SH-SY5Y (cell line): ENCODE data around the gene NOVA2.

Experiments
- GATA2 ChIP-seq: IDR thresholded peaks from 2 replicates; pipeline ENCODE4 v1.6.1; 2011; ENCODE audit warnings: mild to moderate bottlenecking, low read depth, low read length
- GATA3 ChIP-seq: IDR thresholded peaks from 2 replicates; pipeline ENCODE4 v1.6.1; 2011; ENCODE audit warnings: low read depth, mild to moderate bottlenecking, low read length, moderate library complexity

Gene NOVA2

GRCh38 chr19:45887200-45887710, 86.4 kb downstream of the NOVA2 start:
- TF ChIP-seq GATA2 (no peak), GATA3 (no peak)

GRCh38 chr19:45886427-45887199, 87.1 kb downstream of the NOVA2 start:
- TF ChIP-seq GATA3: no peak

GRCh38 chr19:45885556-45886426, 87.9 kb downstream of the NOVA2 start, which contains the start of gene IRF2BP1:
Gene IRF2BP1 (minus strand): TSS chr19:45886141. CDS start chr19:45885774, 367 bp downstream.
- TF ChIP-seq GATA3 (no peak), GATA2 (no peak)

- TF ChIP-seq GATA2 (no peak), GATA3 (no peak)
These were observed 88.7 kb downstream of the NOVA2 start for GRCh38 chr19:45884682-45885555.

GRCh38 chr19:45883881-45884681, 89.6 kb downstream of the NOVA2 start:
- no peak for TF ChIP-seq GATA3
- no peak for TF ChIP-seq GATA2
